AG09309 (cell line): ENCODE results near the gene POGZ.

Source experiments
- DNase-seq: peaks from one replicate; pipeline ENCODE4 v3.0.0-alpha.2; 2010; ENCODE audit warnings: low read depth
- H3K4me3 ChIP-seq: 2 replicates; pipeline ENCODE4 v1.5.1; 2011; ENCODE audit warnings: mild to moderate bottlenecking, low read depth, low read length, moderate library complexity; ENCODE audit not compliant: control insufficient read depth
- CTCF ChIP-seq: IDR thresholded peaks from 2 replicates; pipeline ENCODE4 v1.5.1; 2011; ENCODE audit warnings: mild to moderate bottlenecking, low read depth, low read length, inconsistent platforms; ENCODE audit not compliant: insufficient read depth, control insufficient read depth; ENCODE audit errors: missing control alignments

Gene POGZ

DNA sequence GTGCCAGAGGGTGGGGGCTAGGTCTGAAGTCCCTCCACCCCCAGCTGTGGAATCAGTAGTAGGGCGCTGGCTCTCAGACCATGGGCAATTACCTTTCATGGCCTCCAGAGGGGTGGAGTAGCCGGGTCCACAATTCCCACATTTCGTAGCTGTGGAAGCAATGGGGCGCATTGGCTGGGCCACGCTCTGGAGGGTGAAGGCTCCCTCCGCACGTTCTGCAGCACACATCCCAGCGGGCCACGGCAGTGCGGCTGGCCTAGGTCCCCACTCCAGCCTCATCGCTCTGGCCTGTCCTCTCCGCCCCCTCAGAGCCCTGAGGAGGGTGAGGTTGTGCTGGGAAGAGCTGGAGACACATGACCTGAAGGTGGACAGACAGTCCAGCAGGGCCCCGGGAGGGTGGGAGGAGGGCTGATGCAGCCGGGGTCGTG is 89.7 kb downstream of the POGZ start:
- no peak for DNase-seq
- no peak for TF ChIP-seq CTCF

GRCh38 chr1:151369302-151369610 is 90.0 kb downstream of the POGZ start:
- H3K4me3 ChIP-seq: no peak overlapping the region
- DNase-seq: no peak
- TF ChIP-seq CTCF: no peak

More for the DNA sequence above, 89.7 kb downstream of the POGZ start:
- no peak overlapping the region for H3K4me3 ChIP-seq

DNA sequence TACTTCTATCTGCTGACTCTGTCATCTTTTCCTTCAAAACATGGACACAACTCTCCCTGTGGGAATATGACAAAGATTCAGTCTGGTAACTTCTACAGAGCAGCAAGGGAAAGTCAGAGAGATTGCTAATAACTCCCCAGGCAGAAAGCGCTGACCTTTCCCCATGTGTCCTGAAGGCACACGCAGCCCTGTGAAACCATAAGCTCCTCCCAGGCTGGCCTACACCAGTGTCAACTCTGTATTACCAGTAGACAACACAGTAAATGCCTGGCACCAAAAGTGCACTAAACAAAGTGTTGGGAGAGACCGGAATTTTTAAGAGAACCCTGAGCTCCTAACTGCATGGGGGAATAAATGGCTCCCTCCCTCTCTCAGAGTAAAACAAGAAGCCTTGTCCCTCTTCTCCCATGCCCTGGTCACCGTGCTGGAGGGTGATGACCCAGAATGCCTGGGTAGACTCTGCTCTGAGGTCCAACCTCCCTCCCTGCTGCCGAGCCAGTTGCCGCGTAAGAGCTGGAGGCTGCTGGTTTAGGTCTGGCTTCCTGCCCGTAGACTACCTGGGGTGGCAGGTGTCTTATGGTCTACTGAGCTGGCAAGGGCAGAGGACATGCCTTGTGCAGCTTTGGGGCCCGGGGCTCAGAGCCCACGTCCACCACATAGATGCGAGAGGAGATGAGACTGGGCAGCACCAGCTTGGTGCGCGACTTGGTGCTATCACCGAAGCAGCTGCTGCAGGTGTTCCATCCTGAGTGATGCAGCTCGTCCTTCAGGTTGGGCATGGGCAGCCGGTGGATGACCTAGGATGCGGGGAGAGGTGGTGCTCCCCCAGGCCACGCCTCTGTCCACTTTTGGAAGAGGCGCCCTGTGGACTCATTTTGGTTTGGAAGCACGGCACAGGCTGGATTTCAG is 90.6 kb downstream of the POGZ start:
- H3K4me3 ChIP-seq: no peak overlapping the region
- DNase-seq: no peak
- TF ChIP-seq CTCF: no peak

- H3K4me3 ChIP-seq: no peak overlapping the region
- no peak for TF ChIP-seq CTCF
- DNase-seq: no peak
Observed at GRCh38 chr1:151367658-151368392, 91.5 kb downstream of the POGZ start.

DNA sequence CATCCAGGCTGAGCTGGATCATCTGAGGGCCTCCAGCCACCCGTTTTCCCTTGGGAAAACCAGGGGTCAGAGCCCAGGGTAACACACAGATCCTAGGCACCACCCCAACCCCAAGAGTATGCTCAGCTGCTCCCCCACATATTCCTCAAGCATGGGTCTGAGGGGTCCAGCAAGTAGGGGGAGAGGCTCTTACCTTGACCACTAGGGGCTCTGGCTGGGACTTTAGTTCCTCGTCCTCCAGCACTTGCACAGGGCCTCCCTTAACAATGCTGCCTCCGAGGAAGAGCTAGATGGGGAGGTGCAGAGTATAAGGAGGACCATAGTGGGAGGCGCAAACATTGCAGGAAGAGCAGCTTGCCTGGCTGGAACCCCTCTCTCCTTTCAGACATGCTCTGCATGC is 94.3 kb downstream of the POGZ start:
- no peak overlapping the region for H3K4me3 ChIP-seq
- DNase-seq: no peak
- TF ChIP-seq CTCF: no peak

- no peak for DNase-seq
- no peak overlapping the region for H3K4me3 ChIP-seq
- TF ChIP-seq CTCF: no peak
Observed at GRCh38 chr1:151362308-151363155, 96.8 kb downstream of the POGZ start.
